HepG2 (cell line): ENCODE measurements around the gene KCTD13.
A peak's percentile ranks its signal among the peaks of the same experiment; 100 is the strongest.

Experiments
- ATF3 ChIP-seq: sonication (generic); formaldehyde crosslinking; IDR thresholded peaks from 2 replicates; pipeline ENCODE4 v1.4.0; 2020; ENCODE audit warnings: missing genetic modification reagents
- CTCF ChIP-seq: sonication (generic); formaldehyde crosslinking; IDR thresholded peaks from 2 replicates; pipeline ENCODE4 v1.5.0; 2020; ENCODE audit warnings: mild to moderate bottlenecking, missing genetic modification reagents, moderate library complexity
- E2F1 ChIP-seq: sonication (generic); formaldehyde crosslinking; IDR thresholded peaks from 2 replicates; pipeline ENCODE4 v1.5.0; 2020; ENCODE audit warnings: missing genetic modification reagents
- KAT8 ChIP-seq: IDR thresholded peaks from 2 replicates; pipeline ENCODE4 v1.6.1; 2016; ENCODE audit warnings: missing genetic modification reagents, missing compliant biosample characterization
- MAFG ChIP-seq: sonication (generic); formaldehyde crosslinking; IDR thresholded peaks from 2 replicates; pipeline ENCODE4 v1.5.1; 2020; ENCODE audit warnings: mild to moderate bottlenecking, missing genetic modification reagents
- POLR2A ChIP-seq, 2 experiments: IDR thresholded peaks; 2 replicates each; pipeline ENCODE4 v1.6.1; 2011; ENCODE audit warnings: low read depth in 2 of 2, low read length in 2 of 2, mild to moderate bottlenecking in 1 of 2, moderate library complexity in 1 of 2; ENCODE audit not compliant: insufficient read depth in 1 of 2
- POLR2AphosphoS5 ChIP-seq: IDR thresholded peaks from 2 replicates; pipeline ENCODE4 v1.6.1; 2012; ENCODE audit warnings: low read depth, low read length
- SMAD1 ChIP-seq: sonication (generic); formaldehyde crosslinking; IDR thresholded peaks from 2 replicates; pipeline ENCODE4 v1.4.0; 2020; ENCODE audit warnings: missing genetic modification reagents, low read depth, mild to moderate bottlenecking, borderline replicate concordance
- ZNF124 ChIP-seq: sonication (generic); formaldehyde crosslinking; IDR thresholded peaks from 2 replicates; pipeline ENCODE4 v1.4.0; 2020; ENCODE audit warnings: missing genetic modification reagents

- TF ChIP-seq CTCF (CRISPR knock-in tag) (peak; percentile 11; the same call in 1 of the 2 replicates), KAT8 (CRISPR knock-in tag) (peak; percentile 83; the same call in 1 of the 2 replicates), MAFG (CRISPR knock-in tag) (no peak), E2F1 (CRISPR knock-in tag) (peak; percentile 92; the same call in 1 of the 2 replicates), POLR2A (IDR thresholded peaks at IDR 0.05; ENCODE audit: insufficient read depth in 1 of 2, low read depth in 2 of 2, low read length in 2 of 2) (peak; percentile 72 to 89), ZNF124 (CRISPR knock-in tag) (peak; percentile 73), POLR2AphosphoS5 (peak; percentile 98), ATF3 (peak; percentile 12; the same call in 1 of the 2 replicates), SMAD1 (CRISPR knock-in tag) (peak; percentile 86; the same call in 1 of the 2 replicates)
These were observed 47.6 kb upstream of the KCTD13 start, which contains the start of gene TAOK2 for GRCh38 chr16:29973384-29974246.
